Stimulated activated naive CD8-positive, alpha-beta T cell treated with anti-CD3 and anti-CD28 coated beads, Interleukin-15, Interleukin-2, amounts not matched to agents 100 ng/mL and 50 ng/mL, for 24 hours (primary cell): ENCODE data around the gene PPFIBP1.

ENCODE experiments used
- H3K27ac Mint-ChIP-seq: one replicate; pipeline ENCODE4 v1.8.0; 2021; ENCODE audit warnings: mild to moderate bottlenecking, mixed read lengths
- H3K27me3 Mint-ChIP-seq: one replicate; pipeline ENCODE4 v1.8.0; 2021; ENCODE audit warnings: mixed read lengths
- H3K36me3 Mint-ChIP-seq: one replicate; pipeline ENCODE4 v1.8.0; 2021; ENCODE audit warnings: low read depth, mixed read lengths
- H3K4me1 Mint-ChIP-seq: one replicate; pipeline ENCODE4 v1.8.0; 2021; ENCODE audit warnings: low read depth, mixed read lengths
- H3K4me3 Mint-ChIP-seq: one replicate; pipeline ENCODE4 v1.8.0; 2021; ENCODE audit warnings: mild to moderate bottlenecking, mixed read lengths
- H3K9me3 Mint-ChIP-seq: one replicate; pipeline ENCODE4 v1.8.0; 2021; ENCODE audit warnings: mixed read lengths

PPFIBP1 gene

GRCh38 chr12:27545665-27546064, 21.7 kb downstream of the PPFIBP1 start:
- Mint-ChIP-seq H3K4me1 (peaks cover 19% of the 10 kb centered on the region), H3K27me3 (peaks cover 13% of the 10 kb centered on the region), H3K27ac (no peak overlapping the region), H3K4me3 (no peak overlapping the region), H3K36me3 (no peaks in the 10 kb centered on the region), H3K9me3 (no peaks in the 10 kb centered on the region)

DNA sequence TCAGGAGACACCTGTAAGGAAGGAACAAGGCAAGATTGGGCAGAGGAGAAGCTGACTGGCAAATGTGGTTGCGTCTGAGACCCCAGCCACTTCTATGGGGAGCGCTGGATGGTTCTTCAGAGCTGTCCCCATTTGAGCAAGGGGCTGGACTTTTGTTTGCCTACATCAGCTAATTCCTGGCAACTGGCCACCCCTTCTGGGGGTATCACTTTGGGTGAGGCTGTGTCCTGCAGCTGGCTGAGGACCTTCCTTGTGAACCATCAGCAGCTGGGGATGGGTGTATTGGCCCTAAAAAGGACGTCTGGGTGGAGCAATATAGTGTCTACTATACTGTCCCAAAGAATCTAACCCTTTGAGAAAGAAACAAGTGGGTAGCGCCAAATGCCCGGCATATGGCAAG, 23.6 kb downstream of the PPFIBP1 start:
- Mint-ChIP-seq H3K36me3 (no peaks in the 10 kb centered on the region), H3K9me3 (no peaks in the 10 kb centered on the region), H3K4me3 (no peak overlapping the region), H3K4me1 (peaks cover 19% of the 10 kb centered on the region), H3K27me3 (peaks cover 13% of the 10 kb centered on the region), H3K27ac (no peak overlapping the region)

DNA sequence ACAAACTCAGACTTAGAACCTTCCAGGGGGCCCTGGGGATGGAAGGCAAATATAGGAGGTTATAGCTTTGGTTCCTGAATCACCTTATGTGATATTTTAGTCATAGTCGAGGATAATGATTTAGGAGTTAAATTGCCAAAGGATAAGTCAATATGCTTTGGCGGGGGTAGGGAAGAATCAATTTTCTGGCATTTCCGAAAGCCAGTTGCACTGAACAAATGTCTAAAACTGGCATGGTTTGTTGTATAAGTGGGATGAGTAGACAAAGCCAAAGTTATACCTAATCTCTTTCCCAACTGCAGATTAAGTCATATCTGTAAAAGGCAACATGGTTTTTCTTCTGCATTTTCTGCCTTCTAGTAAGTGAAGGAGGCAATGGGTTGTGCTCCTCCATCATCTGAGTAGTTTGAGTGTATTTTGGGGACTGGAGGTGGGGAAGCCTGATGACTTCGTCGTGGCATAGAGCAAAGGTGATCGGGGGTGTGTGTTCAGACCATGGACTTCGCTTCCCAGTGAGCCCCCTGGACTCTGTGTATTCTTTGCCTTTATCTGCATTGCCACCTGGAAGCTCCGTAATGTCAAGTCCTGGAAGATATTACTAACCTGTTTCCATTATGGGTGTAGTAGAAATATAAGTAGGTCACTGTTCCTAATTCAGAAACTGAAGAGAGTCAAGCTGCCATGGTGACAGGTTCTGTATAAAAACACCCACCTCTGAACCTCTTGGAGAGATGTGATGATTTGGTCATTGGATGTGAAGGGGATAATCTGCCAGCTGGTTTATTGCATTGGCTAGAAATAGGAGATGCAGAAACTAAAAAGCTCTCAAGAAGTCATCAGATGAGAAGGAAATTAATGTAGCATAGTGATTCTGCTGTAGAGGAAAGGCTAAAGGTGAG, 24.5 kb downstream of the PPFIBP1 start:
- Mint-ChIP-seq H3K4me1 (peaks cover 28% of the 10 kb centered on the region), H3K9me3 (no peaks in the 10 kb centered on the region), H3K27ac (peak overlapping the region; percentile 54), H3K36me3 (no peaks in the 10 kb centered on the region), H3K27me3 (peaks cover 13% of the 10 kb centered on the region), H3K4me3 (no peak overlapping the region)

- H3K4me1 Mint-ChIP-seq: peaks cover 31% of the 10 kb centered on the region
- no peak overlapping the region for H3K4me3 Mint-ChIP-seq
- no peaks in the 10 kb centered on the region for H3K36me3 Mint-ChIP-seq
- H3K27me3 Mint-ChIP-seq: peaks cover 12% of the 10 kb centered on the region
- peak overlapping the region; percentile 32 for H3K27ac Mint-ChIP-seq
- no peaks in the 10 kb centered on the region for H3K9me3 Mint-ChIP-seq
Observed at GRCh38 chr12:27549236-27549800, 25.3 kb downstream of the PPFIBP1 start.

GRCh38 chr12:27549801-27550652, 26.0 kb downstream of the PPFIBP1 start:
- no peak overlapping the region for H3K4me3 Mint-ChIP-seq
- H3K4me1 Mint-ChIP-seq: peaks cover 37% of the 10 kb centered on the region
- peaks cover 16% of the 10 kb centered on the region for H3K27me3 Mint-ChIP-seq
- H3K27ac Mint-ChIP-seq: no peak overlapping the region
- no peaks in the 10 kb centered on the region for H3K9me3 Mint-ChIP-seq
- H3K36me3 Mint-ChIP-seq: no peaks in the 10 kb centered on the region

GRCh38 chr12:27550653-27550975, 26.6 kb downstream of the PPFIBP1 start:
- no peaks in the 10 kb centered on the region for H3K36me3 Mint-ChIP-seq
- H3K27ac Mint-ChIP-seq: no peak overlapping the region
- peaks cover 19% of the 10 kb centered on the region for H3K27me3 Mint-ChIP-seq
- H3K4me3 Mint-ChIP-seq: no peak overlapping the region
- H3K9me3 Mint-ChIP-seq: no peaks in the 10 kb centered on the region
- peaks cover 43% of the 10 kb centered on the region for H3K4me1 Mint-ChIP-seq

DNA sequence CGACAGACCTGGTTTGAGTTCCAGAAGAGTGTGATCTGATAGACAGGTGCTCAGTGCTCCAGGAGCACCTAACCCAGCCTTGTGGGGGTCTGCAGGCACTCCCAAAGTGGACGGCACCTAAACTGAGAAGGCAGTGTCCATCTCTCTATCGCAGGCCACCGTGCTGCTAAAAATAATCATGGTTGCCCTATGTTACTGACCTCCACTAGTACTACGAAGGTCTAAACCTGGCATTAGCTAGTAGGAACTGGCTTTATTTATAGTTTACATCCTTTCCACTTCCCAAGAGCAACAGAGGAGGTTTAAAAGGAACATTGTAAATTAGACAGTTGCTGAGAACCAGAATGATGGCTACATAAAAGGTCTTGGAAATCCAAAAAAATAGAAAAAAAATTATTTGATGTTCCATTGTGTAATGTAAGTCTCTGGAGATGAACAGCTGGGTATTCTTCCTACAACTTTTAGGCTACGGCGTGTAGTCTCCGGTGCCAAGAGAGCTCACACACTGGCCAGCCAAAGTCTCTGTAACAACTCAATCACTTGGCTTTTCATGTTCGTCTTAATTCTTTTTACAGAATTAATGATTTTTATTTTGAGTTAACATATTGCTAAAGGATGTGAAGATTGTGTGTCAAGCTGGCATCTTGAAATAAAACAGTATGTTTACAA, 27.3 kb downstream of the PPFIBP1 start:
- Mint-ChIP-seq H3K4me1 (peaks cover 49% of the 10 kb centered on the region), H3K9me3 (no peaks in the 10 kb centered on the region), H3K27me3 (peaks cover 19% of the 10 kb centered on the region), H3K36me3 (no peaks in the 10 kb centered on the region), H3K4me3 (no peak overlapping the region), H3K27ac (no peak overlapping the region)

DNA sequence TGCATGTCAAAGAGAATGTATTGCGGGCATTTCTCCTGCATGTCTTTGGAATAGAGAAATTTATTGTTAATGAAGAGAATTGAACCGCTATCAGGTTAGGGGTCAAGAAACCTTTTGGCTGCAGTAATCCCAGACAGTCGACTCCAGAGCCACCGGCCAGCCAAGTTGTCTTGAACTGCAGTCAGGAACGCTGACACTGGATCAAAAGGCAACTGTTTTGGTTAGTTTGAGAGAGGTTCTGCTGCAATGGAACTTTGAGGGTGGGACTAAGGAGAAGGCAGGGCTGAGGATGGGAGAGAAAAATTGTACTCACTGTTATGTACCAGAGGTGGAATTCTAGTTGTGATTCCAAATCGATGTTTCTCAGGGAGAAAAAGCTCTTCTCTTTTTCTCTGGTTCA, 28.2 kb downstream of the PPFIBP1 start:
- Mint-ChIP-seq H3K36me3 (no peaks in the 10 kb centered on the region), H3K4me1 (peaks cover 53% of the 10 kb centered on the region), H3K27ac (no peak overlapping the region), H3K4me3 (no peak overlapping the region), H3K9me3 (no peaks in the 10 kb centered on the region), H3K27me3 (peaks cover 19% of the 10 kb centered on the region)

DNA sequence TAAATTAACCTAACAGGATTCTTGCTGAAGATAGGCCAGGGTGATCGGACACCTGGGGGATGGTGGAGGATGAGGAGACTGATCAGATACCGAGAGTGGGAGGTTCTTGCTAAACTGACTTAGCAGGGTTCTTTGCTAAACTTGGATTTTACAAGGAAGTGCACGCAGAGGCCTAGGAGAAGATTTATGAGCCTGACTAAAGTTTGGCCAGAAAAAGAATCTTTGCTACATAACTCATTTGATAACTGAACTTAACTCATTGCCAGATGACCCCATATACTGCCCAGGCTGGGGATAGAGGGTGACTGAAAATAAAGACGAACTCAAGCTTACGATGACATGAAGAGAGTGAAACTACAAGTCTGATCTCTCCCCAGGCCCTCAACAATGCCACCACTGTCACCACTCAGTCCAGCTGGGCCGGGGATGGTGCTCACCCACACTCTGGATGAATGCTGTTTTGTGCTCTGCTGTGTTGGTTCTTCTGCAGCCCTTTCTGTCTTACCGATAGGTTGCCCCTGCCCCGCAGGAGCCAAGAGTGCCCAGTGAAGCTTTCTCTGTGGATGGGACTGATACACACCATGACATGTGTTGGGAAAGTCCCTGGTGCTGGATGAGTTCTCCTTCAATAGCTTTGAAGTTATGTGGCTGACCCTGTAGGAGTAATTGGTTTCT, 29.0 kb downstream of the PPFIBP1 start:
- H3K27ac Mint-ChIP-seq: no peak overlapping the region
- H3K36me3 Mint-ChIP-seq: no peaks in the 10 kb centered on the region
- H3K9me3 Mint-ChIP-seq: no peaks in the 10 kb centered on the region
- peaks cover 52% of the 10 kb centered on the region for H3K4me1 Mint-ChIP-seq
- peaks cover 19% of the 10 kb centered on the region for H3K27me3 Mint-ChIP-seq
- no peak overlapping the region for H3K4me3 Mint-ChIP-seq

DNA sequence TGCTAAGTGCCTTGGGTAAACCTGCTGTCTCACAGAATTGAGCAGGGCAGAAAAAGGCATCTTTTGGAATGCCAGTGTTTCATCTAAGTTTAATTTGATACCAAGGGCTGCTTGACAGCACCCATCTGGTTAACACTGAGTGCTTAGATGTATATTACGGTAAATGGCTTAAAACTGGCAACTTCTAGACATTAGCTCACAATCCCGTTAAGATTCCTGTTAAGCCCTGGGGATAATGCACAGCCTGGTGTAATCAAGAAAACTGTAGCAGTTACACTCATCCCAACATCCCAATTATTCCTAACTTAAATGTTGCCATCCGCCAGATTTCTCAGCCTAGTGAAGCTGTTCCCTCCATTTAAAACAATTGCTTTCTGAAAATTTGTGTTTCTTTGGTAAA, 29.9 kb downstream of the PPFIBP1 start:
- H3K36me3 Mint-ChIP-seq: no peaks in the 10 kb centered on the region
- H3K9me3 Mint-ChIP-seq: no peaks in the 10 kb centered on the region
- H3K4me1 Mint-ChIP-seq: peaks cover 46% of the 10 kb centered on the region
- no peak overlapping the region for H3K27ac Mint-ChIP-seq
- H3K4me3 Mint-ChIP-seq: no peak overlapping the region
- peaks cover 19% of the 10 kb centered on the region for H3K27me3 Mint-ChIP-seq

DNA sequence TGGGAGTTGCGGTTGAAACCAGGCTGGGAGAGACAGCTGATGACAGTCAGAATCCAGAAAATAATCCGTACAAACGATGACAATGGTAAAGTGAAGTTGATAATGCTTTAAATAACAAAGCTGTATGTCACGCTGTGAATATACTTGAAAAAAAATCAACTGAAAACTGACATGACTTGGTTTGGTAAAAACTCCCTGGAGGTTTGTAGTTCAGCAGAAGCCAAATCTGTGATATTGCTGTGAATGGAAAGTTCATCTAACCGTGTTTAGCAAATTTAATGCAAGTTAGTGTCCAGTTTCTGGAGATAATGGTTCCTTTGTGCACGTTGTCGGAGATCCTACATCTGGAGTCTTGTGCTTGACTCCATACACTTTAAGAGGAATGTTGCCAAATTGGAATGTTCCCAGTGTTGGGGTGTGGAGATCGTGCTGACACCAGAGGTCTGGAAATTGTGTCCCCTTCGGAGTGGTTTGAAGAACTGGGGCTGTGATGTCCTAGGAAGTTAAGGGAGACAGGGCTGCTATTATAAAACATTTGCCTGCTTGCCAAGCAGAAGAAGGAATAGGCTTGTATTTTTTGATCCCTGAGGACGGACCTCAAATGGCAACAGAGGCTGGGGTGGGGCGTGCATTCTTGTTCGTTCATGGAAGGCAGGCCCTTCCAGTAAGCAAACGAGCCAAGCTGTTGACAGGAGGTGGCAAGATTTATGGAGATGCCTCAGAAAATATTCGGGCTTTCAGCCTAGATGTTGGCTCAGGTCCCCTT, 30.6 kb downstream of the PPFIBP1 start:
- no peak overlapping the region for H3K27ac Mint-ChIP-seq
- H3K4me1 Mint-ChIP-seq: peaks cover 39% of the 10 kb centered on the region
- H3K36me3 Mint-ChIP-seq: no peaks in the 10 kb centered on the region
- no peak overlapping the region for H3K4me3 Mint-ChIP-seq
- H3K27me3 Mint-ChIP-seq: peaks cover 15% of the 10 kb centered on the region
- no peaks in the 10 kb centered on the region for H3K9me3 Mint-ChIP-seq

DNA sequence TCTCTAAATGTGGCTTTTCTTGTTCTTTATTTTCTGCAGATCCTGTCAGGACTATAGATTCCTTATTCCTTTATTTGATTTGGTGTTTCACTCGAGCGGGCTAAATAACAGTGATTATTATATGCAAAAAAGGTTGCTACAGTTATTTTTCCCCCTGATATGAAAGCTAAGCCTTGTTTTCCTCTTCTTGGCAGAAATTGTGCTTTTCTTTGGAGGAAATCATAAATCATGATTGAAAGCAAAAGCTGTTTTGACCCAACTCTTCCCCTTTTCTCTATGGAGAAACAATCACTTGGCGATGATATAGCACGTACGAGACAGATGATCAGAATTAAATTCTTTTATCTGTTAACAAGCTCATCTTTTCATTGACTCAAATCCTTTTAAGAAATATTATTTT, 31.4 kb downstream of the PPFIBP1 start:
- H3K9me3 Mint-ChIP-seq: no peaks in the 10 kb centered on the region
- peaks cover 13% of the 10 kb centered on the region for H3K27me3 Mint-ChIP-seq
- H3K27ac Mint-ChIP-seq: no peak overlapping the region
- no peak overlapping the region for H3K4me3 Mint-ChIP-seq
- peaks cover 37% of the 10 kb centered on the region for H3K4me1 Mint-ChIP-seq
- no peaks in the 10 kb centered on the region for H3K36me3 Mint-ChIP-seq

GRCh38 chr12:27555925-27556778, 32.1 kb downstream of the PPFIBP1 start:
- Mint-ChIP-seq H3K4me1 (peaks cover 41% of the 10 kb centered on the region), H3K9me3 (no peaks in the 10 kb centered on the region), H3K36me3 (no peaks in the 10 kb centered on the region), H3K27me3 (peaks cover 11% of the 10 kb centered on the region), H3K4me3 (no peak overlapping the region), H3K27ac (no peak overlapping the region)
